Measurements from ENCODE around the gene CDH22.

CDH22 gene, protein sequence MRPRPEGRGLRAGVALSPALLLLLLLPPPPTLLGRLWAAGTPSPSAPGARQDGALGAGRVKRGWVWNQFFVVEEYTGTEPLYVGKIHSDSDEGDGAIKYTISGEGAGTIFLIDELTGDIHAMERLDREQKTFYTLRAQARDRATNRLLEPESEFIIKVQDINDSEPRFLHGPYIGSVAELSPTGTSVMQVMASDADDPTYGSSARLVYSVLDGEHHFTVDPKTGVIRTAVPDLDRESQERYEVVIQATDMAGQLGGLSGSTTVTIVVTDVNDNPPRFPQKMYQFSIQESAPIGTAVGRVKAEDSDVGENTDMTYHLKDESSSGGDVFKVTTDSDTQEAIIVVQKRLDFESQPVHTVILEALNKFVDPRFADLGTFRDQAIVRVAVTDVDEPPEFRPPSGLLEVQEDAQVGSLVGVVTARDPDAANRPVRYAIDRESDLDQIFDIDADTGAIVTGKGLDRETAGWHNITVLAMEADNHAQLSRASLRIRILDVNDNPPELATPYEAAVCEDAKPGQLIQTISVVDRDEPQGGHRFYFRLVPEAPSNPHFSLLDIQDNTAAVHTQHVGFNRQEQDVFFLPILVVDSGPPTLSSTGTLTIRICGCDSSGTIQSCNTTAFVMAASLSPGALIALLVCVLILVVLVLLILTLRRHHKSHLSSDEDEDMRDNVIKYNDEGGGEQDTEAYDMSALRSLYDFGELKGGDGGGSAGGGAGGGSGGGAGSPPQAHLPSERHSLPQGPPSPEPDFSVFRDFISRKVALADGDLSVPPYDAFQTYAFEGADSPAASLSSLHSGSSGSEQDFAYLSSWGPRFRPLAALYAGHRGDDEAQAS

DNA sequence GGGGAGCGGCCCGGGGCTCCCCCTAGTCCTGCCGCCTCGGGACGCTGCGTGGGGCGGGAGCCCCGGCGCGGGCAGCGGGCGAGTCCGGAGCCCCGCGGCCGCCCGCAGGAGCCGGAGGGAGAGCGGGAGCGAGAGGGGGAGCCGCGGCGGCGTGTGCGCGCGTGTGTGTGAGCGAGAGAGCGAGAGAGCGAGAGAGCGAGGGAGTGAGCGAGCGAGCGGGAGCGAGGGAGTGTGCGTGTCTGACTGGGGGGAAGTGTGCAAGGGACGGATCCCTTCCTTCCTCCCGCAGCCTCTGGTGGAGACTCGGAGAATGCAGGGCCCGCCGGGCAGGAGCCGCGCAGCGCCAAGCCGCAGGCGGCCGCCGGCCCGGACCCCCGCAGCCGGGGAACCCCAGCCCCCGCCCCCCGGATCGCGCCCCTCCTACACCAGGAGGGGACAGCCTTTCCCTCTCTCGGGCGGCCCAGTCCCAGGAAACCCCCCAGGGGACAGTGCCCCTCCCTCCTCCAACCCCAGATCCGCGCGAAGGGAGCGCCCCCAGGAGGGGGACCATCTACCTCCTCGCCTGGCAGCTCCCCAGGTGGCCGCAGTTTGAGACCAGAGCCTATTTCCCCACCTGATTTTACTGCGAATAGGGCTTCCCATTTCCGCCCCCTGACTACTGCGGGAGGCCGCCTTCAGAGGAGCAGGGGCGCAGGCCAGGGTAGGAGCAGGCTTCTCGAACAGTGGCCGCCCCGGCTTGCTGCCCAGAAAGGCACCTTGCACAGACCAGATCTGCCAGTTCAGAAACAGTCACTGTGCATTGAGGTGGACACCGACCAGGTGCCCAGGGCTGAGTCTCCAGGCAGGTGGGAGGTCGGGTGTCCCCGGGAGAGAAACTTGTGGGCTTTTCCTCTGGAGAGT lies at the start of gene CDH22:
CDH22 (minus strand) TSS at position 241 of the 900 bp plus-strand sequence. CDS start 57,204 bp downstream, outside the sequence.
- peak; percentile 32 for DNase-seq

DNA sequence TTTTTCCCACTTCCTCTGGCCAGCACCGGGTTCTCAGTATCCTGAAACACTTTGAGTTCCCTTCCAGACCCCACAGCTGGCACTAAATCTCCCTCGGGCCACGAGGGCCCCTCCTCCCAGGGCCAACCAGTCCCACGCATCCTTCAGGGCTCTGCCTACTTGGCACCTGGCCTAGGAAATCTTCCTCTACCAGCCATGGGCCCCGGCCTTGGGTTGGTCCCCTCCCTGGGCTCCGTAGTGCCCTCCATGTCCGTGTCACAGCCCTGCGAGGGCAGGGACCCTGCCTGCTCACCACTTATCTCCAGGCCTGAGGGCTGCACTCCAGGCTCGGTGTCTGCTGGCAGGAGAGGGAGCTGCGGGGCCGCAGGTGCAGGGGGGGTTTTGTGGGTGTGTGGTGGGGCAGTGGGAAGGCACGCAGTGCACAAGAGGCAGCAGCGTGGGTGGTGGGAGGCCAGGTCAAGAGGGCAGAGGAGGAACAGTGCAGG lies 48.8 kb upstream of the CDH22 start:
- no peak for DNase-seq

DNA sequence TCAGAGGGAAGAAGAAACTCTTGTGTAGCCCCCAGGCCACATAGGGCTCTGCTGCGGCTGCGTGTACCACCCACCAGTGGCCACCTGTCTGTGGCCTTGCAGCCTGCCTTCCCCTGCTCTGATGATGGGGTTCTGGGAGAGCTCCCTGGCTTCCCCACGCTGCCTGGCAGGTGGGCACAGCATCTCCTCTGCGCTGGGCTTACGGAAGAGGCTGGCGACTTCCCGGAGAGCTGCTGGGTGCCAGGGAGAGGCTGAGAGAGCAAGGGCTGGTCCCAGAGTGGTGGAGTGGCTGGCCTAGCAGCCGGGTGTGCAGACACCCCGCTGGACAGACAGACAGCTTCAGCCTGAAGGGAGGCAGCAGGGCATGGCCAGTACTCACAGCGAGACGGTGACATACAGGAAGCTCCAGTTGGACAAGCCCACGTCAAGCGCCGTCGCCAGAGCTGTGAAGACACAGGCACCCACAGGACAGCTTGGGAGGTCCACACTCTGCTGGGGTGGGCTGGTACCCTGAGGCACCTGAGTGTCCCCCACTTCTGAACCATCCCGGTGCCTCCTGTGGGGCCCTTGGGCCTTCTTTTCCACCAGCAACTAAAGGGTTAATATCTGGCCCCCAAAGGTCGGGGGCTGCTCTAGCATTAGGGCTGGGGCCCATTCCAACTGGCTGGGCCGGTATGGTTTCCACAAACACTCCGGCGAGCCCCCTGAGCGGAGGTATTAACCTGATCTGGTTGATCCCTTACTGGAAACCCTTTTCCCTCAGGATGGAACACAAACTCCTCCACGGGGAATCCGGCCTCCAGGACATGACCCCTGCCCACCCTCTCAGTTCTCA lies 48.1 kb upstream of the CDH22 start:
- DNase-seq = no peak

DNA sequence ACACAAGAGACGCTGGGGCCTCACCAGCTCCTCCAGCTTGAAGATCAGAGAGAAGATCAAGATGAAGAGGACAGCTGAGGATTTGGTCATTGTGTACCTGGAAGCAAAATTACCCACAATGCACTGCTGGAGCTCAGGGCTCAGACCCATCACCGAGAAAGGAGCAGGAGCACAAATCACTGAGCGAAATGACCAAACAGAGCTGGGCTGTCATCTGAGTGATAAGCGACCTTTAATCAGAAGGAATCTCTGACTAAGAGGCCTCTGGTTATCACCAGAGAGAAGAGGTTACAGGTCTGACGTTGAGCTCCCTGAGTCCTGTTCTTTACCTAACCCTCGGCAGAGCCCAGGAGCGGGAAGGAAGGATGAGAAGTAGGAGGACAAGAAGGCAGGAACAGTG lies 47.5 kb upstream of the CDH22 start:
- no peak for DNase-seq

DNA sequence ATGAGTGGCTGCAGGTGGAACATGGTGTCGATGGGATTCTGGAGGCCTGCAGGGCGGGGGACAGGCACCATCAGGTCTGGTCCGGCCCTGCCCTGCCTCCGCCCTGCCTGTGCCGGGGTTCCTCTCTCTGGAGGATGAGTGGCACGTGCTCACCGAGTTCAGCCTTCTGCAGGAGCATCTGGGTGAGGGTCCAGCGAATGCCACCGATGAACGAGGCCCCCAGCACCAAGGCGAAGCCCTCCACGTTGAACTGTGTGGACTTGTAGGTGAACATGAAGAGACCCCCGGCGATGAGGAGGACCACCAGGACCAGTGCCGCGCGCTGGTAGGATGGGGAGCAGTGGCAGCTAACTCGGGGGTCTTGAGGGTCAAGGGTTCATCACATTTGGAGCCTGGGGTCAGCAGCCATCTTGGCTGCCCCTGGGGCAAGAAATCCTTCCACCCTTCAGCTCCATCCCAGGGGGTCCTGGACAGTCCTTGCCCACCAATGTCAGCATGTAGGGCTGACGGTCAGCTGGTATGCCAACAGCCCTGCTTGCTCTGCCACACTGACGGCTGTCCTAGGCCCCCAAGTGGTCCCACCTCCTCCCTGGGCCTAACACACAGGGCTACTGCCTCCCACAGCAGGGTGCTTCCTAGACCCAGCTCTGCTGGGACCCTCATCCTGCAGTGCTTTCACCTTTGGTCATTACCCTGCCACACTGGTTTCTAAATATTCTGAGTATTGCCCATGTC lies 46.8 kb upstream of the CDH22 start:
- DNase-seq = no peak

DNA sequence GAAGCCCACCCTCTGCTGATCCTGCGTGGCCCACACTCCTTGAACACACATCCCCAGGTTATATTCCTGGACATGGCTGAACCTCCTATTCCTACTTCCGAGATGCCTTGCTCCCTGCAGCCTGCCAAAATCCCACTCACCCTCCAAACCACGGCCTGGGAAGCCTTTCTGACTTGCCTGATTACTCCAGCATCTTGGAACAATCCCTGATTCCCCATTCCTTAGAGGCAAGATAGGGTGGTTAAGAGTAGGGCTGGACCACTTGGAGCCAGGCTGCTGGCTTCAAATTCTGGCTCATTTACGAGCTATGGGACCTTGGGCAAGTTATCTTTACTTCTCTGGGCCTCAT lies 45.9 kb upstream of the CDH22 start:
- no peak for DNase-seq

DNA sequence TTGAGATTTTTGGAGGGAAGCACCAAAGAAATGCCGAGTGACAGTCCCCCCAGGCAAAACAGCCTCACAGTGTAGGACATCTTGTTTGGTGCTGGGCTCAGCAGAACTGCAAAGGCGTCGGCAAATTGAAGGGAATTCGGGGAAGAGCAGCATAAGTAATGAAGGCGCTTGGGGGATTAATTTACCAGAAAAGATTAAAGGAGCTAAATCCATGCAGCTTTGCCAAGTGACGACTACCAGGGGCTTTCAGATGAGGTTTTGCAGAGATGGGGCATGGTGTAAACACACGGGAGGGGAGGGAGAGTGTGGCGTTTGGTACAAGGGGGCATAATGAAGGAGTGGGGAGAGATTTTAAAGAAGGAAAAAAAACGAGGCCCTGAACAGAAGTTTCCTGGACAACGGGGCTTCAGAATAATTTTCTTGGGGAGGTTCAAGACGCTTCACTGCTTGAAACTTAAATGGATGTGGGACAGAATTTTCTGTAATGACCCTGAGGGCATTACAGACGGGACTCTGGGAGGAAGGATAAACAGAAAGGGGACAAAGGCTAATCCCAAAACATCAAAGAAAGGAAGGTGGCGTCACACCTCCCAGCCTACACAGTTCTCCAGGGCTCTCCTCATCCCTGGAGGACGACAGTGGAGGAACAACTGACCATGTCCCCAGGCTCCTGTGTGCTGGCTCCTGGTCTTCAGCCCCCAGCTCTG lies 45.4 kb upstream of the CDH22 start:
- no peak for DNase-seq

DNA sequence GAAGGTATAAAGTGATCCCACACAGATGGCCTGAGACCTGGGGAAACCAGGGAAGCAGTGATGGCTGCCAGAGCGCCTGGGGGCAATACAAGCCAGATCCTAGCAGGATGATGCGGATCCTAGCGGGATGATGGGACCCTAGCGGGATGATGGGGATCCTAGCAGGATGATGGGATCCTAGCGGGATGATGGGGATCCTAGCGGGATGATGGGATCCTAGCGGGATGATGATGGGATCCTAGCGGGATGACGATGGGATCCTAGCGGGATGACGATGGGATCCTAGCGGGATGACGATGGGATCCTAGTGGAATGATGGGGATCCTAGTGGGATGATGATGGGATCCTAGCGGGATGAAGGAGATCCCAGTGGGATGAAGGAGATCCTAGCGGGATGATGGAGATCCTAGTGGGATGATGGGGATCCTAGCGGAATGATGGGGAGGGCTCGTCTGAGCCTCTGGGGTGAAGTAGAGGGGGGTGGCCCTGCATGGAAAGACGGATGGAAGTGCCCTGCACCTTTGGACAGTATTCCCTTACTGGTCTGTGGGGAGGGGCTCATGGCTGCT lies 44.2 kb upstream of the CDH22 start:
- no peak for DNase-seq

DNA sequence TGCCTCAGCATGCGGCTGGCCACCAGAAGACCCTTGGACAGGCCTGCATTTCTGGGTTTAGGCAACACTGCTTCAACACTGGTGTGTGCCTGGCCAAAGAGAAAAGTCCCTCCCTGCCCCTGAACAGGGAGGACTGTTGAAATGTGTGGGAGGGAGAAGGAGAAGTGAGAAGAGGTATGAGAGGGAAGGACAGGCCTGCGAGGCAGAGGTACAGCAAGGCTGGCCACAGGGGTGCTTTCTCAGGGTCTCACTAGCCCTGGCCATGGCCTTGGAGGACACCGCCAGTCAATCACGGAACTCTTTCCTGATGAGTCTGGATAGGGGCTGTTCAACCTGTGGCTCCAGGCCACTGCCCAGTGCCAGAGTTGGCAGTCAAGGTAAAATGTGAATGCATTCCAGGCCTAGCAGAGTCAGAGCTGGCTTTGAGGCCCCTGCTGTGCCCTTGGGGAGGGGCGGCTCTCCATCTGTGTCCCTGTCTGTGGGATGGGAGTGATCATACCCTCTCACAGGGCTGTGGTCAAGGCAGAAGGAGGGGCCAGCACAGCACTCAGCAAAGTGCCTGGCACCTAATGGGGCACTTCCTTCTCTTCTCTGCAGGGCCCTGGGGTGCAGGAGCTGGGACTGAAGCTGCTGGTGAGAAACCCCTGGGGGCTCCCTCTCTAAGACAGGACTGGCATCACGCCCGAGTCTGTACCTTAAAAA lies 43.2 kb upstream of the CDH22 start:
- no peak for DNase-seq

DNA sequence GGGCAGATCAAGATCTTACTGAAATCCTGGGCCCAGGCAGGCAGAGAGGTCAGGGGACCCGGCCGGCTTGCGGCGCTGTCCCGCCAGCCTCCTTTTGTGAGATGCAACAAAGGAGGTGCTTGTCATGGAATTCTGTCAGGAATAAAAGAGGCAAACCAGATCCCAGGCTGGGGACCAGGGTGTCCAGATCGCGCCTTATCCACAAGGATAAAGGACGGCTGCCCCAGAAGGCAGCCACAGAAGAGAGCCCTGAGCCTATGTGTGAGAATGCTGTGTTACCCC lies 42.6 kb upstream of the CDH22 start:
- no peak for DNase-seq

DNA sequence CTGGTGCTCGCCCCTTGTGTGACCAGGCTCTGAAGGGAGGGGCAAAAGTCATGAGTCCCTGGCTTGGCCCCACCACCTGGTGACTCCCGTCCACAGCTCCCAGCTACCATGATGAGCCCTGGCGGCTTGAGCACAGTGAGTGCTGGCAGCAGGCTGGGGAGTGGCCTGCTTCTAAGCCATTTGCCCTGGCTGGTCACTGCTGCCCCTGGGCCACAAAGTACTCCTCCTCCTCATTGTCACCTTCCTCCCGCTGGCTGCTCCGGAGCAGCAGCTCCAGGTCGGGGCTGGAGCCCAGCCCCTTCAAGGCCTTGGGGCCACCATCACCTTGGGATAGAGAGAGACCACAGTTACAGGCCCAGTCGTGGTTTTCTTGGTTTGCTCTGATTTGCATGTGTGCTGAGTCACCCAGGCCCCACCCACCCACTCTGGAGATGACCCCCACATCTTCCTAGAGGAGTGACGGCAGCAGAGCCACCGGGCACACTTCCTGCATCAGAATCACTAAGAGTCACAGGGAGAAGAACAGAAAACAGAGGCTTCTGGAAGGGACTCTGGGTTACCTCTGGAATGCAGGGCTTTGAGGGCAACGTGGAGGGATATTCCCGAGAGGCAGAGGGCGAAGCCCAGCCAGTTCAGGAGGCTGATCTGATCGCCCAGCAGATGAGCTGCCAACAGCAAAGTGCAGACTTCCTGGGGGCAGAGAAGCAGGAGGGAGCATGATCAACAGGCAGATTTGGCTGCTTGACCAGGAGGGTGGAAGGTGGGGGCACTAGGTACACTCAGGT lies 42.1 kb upstream of the CDH22 start:
- DNase-seq = no peak

DNA sequence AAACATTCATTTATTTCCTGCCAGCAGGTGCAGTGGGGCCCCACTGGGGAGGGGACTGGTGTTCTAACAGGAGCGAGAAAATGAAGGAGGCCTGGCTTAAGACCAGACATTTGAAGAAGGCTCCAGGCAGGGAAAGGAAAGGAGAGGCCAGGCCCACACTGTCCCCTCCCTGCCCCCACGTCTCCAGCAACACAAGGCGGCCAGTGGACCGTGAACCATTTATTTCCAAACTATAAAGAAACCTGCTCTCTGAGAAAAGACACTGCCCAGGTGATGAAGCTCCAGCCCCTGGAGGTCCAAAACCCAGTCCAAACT lies 41.4 kb upstream of the CDH22 start:
- no peak for DNase-seq

DNA sequence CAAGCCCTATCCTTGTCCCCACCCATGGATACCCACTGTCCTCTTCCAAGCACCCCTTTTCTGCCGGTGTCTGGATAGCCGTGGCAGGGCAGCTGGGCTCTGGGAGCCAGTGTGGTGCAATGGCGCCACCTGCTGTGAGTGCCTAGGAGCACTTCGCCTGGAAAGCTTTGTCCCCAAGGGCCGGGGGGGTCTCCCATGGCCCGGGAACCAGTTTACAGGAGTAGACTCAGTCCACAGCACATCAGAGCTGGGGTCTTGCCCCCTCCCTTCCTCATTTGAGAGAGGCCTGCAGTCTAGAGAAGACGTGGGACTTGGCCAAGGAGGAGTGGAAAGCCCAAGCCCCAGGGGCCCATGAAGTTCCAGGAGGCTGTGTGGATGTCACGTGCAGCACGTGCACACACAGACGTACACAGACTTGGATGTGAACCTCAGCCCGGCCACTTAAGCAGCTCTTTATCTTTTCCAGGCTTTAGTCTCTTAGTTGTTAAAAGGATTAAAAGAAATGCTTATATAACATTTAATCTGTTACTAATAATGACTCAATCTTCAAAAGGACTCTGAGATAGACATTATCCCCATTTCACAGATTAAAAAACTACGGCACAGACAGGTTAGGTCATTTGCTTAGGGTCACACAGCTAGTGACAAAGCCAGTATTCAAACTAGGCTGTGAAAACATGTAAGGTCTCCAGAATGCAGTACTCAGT lies 40.9 kb upstream of the CDH22 start:
- peak; percentile 64 for DNase-seq

DNA sequence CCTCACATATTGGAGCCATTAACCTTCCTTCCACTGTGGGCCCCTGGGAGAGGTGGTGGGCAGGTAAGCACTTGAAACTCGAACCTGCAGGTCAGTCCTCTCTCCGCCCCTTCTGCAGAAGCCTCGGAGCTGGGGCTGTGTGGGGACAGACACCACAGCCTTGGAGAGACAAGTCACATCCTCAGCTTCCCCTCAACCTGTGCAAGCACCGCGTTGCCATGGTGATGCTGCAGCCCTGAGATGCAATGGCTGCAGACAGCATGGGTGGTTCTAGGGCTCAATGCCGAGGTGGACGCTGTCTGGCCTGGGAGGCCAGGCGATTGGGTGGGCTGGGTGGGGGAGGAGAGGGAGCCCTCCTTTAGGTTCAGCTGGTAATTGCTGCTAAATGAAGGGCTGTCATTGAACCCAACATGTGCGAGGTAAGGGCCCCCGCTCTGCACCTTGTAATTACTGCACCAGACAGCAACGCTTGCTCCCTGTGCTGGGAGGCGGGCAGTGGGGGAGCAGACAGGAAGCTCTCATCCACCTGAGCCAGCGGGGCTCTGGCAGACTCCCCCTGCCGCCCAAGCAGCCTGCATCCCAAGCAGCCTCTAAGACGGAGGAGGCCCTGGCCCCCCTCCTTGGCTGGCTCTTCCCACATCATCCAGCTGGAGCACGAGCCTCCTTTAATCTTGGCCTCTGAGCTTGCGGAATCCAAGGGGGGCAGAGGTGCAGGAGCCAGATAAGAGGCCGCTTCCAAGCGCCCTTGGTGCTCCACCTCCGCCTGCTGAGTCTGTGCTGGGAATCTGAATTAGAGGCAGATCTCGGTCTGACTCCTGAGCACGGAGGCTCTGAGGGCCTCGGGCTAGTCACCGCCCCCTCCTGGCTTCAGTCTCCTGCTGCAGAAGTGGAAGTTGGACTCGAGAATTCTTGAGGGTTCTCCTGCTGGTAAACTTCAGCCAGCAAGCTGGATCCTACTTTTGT lies 39.8 kb upstream of the CDH22 start:
- DNase-seq = no peak

DNA sequence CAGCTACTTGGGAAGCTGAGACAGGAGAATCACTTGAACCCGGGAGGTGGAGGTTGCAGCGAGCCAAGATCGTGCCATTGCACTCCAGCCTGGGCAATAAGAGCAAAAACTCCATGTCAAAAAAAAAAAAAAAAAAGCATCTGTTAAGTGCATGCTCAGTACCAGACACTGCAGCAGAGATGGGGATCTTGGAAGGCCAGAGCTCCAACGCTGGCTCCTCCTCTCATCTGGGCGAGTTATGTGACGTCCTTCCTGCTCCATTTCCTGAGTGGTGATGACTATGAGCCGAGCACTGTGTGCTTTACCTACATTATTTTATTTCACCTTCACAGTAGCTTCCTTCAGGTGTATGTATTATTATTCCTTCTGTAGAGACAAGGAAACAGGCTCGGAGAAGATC lies 38.5 kb upstream of the CDH22 start:
- DNase-seq = no peak

DNA sequence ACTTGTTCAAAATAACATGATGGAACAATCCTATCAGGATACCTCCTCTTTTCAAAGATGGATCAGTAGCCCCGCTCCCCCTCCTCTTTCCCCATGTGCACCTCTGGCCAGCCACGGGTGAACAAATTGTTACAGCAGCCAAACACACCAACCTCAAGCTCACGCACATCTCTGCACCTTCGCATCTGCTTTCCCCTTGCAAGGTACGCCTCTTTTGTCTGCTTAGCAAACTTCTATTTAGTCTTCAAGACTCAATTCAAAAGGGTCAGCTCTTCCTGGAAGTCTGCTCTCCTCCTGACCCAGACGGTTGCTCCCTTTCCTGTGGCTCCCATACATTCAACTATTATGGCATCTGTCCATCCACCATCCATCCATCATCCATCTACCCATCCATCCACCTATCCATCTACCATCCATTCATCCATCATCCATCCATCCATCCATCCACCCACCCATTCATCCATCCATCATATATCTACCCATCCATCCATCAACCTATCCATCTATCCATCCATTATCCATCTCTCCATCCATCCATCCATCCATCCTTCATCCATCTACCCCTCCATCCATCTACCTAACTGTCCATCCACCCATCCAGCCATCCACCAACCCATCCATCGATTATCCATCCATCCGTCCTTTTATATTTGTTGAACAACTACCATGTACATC lies 36.3 kb upstream of the CDH22 start:
- no peak for DNase-seq

DNA sequence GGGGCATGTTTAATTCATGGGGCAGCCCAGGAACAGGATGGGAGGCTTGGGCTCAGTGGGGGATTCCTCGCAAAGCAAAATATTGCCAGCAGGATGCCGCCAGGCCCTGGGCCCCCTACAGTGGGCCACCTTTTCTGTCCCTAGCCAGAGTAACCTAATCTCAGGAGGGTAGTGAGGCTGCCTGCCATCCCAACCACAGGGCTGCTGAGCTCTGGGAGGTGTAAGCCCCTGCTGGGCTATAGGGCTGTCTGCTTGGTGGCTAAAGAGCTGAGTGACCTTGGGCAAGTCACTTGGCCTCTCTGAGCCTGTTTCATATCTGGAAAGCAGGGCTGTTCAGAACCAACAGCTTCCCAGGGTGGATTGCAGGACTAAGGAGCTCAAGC lies 35.7 kb upstream of the CDH22 start:
- no peak for DNase-seq

Data from activated CD4-positive, CD25-positive, alpha-beta regulatory T cell treated with anti-CD3 and anti-CD28 coated beads, Interleukin-2, amount 50 U/mL, for 72 hours (primary cell).